PC-9 (cell line): Measurements from ENCODE around the gene CACNG6. TPM values are rescaled to one million over a fixed set of nuclear protein-coding genes. Genes with fewer than 3 reads are reported as not detected.
A peak's percentile ranks its signal among the peaks of the same experiment; 100 is the strongest.

Experiments used
- BruUV-seq: library from RNA; stranded (reverse); fragments of 400-500 nt; replicated peaks from 2 replicates; lab custom pipeline; 2021; lab: Mats Ljungman, UMichigan
- CTCF ChIA-PET: fragments of 300-600 bp; sonication (Branson Sonifier 250); formaldehyde crosslinking; loops from one replicate; lab custom pipeline; 2022; ENCODE audit warnings: antibody characterized with exemption; lab: Charles Lee
- POLR2A ChIA-PET: fragments of 300-600 bp; sonication (Branson Sonifier 250); formaldehyde crosslinking; loops from one replicate; lab custom pipeline; 2022; ENCODE audit warnings: antibody characterized with exemption; ENCODE audit not compliant: unreplicated experiment; lab: Charles Lee
- DNase-seq, 2 experiments: peaks; one replicate each; pipeline versions ENCODE4 v3.0.0 to v3.0.0-alpha.2; 2015 to 2022; ENCODE audit warnings: mixed read lengths in 1 of 2
- H2AFZ ChIP-seq: fragments of 200-600 bp; sonication (generic); 2 replicates; pipeline ENCODE4 v1.8.1; 2017; ENCODE audit warnings: antibody characterized with exemption
- H3F3A ChIP-seq: fragments of 200-600 bp; sonication (generic); 2 replicates; pipeline ENCODE4 v1.8.1; 2017; ENCODE audit warnings: antibody characterized with exemption, mild to moderate bottlenecking, low read depth; ENCODE audit not compliant: insufficient read depth
- H3K27ac ChIP-seq: fragments of 200-600 bp; sonication (generic); 2 replicates; pipeline ENCODE4 v1.6.1; 2016; ENCODE audit warnings: mixed run types
- H3K27me3 ChIP-seq: fragments of 200-600 bp; sonication (generic); 2 replicates; pipeline ENCODE4 v1.6.1; 2016; ENCODE audit warnings: low read depth, mixed run types; ENCODE audit not compliant: insufficient read depth
- H3K36me3 ChIP-seq: fragments of 200-600 bp; sonication (generic); 2 replicates; pipeline ENCODE4 v1.6.1; 2016; ENCODE audit warnings: low read depth, mixed run types
- H3K4me1 ChIP-seq: fragments of 200-600 bp; sonication (generic); replicated peaks from 2 replicates; pipeline ENCODE4 v1.6.1; 2016; ENCODE audit warnings: mixed run types; ENCODE audit not compliant: insufficient read depth
- H3K4me2 ChIP-seq: fragments of 200-600 bp; sonication (generic); 2 replicates; pipeline ENCODE4 v1.6.1; 2017; ENCODE audit warnings: mixed run types
- H3K4me3 ChIP-seq: fragments of 200-600 bp; sonication (generic); 2 replicates; pipeline ENCODE4 v1.6.1; 2016; ENCODE audit warnings: mixed run types
- H3K79me2 ChIP-seq: fragments of 200-600 bp; sonication (generic); 2 replicates; pipeline ENCODE4 v1.6.1; 2017; ENCODE audit warnings: low read depth, mixed run types
- H3K9me2 ChIP-seq: fragments of 200-600 bp; sonication (generic); 2 replicates; pipeline ENCODE4 v1.8.1; 2017; ENCODE audit warnings: mild to moderate bottlenecking; ENCODE audit not compliant: insufficient read depth
- H3K9me3 ChIP-seq: fragments of 200-600 bp; sonication (generic); 2 replicates; pipeline ENCODE4 v1.8.1; 2016; ENCODE audit warnings: low read depth; ENCODE audit not compliant: insufficient read depth
- H4K20me1 ChIP-seq: fragments of 200-600 bp; sonication (generic); 2 replicates; pipeline ENCODE4 v1.8.1; 2017; ENCODE audit not compliant: insufficient read depth
- CTCF ChIP-seq: fragments of 200-600 bp; sonication (generic); conservative IDR thresholded peaks from 2 replicates; pipeline ENCODE4 v1.6.1; 2017; ENCODE audit warnings: mixed run types, antibody characterized with exemption, mild to moderate bottlenecking, moderate library complexity
- EZH2 ChIP-seq: fragments of 200-600 bp; sonication (generic); IDR thresholded peaks from 2 replicates; pipeline ENCODE4 v1.8.0; 2017; ENCODE audit warnings: antibody characterized with exemption, low read depth
- intact Hi-C: fragments of 100-400 bp; cut with micrococcal nuclease; formaldehyde crosslinking; loops from one replicate; pipeline ENCODE4 v1.10.0; 2022; ENCODE audit not compliant: unreplicated experiment
- total RNA-seq: library from RNA; stranded (reverse); gene quantifications from 2 replicates; pipeline ENCODE4 v1.2.3, GENCODE V29; 2021

The CACNG6 gene
- total RNA-seq, 1 experiment from 2014 or later, result 11.5 TPM

GRCh38 chr19:54013866-54014265 lies 22.4 kb downstream of the CACNG6 start:
- no peaks in the 10 kb centered on the region for H3K36me3 ChIP-seq
- no TSS peak for BruUV-seq
- H3K9me3 ChIP-seq, result no peaks in the 10 kb centered on the region
- no peak for DNase-seq
- TF ChIP-seq EZH2 (no peak), CTCF (no peak)
- no peak overlapping the region for H3K27ac ChIP-seq
- H3K79me2 ChIP-seq, result no peaks in the 10 kb centered on the region
- CTCF ChIA-PET, result no interaction called here
- POLR2A ChIA-PET, result no interaction called here
- H3K9me2 ChIP-seq, result no peaks in the 10 kb centered on the region
- no peak overlapping the region for H2AFZ ChIP-seq
- peaks cover 35% of the 10 kb centered on the region for H3K4me1 ChIP-seq
- H4K20me1 ChIP-seq, result no peaks in the 10 kb centered on the region
- no peak overlapping the region for H3K4me3 ChIP-seq
- H3K4me2 ChIP-seq, result no peak overlapping the region
- H3K27me3 ChIP-seq, result no peaks in the 10 kb centered on the region
- H3F3A ChIP-seq, result peaks cover 47% of the 10 kb centered on the region
- intact Hi-C loops, result no loop called here

- Histone ChIP-seq H3K9me2 (no peaks in the 10 kb centered on the region), H3K27me3 (no peaks in the 10 kb centered on the region), H2AFZ (no peak overlapping the region), H3K79me2 (no peaks in the 10 kb centered on the region), H3K36me3 (no peaks in the 10 kb centered on the region), H3K4me1 (peaks cover 34% of the 10 kb centered on the region), H3K4me3 (no peak overlapping the region), H3K4me2 (no peak overlapping the region), H4K20me1 (no peaks in the 10 kb centered on the region), H3K9me3 (no peaks in the 10 kb centered on the region), H3F3A (peaks cover 49% of the 10 kb centered on the region), H3K27ac (no peak overlapping the region)
- no peak for DNase-seq
- POLR2A ChIA-PET, result no interaction called here
- BruUV-seq, result no TSS peak
- TF ChIP-seq CTCF (no peak), EZH2 (no peak)
- CTCF ChIA-PET, result no interaction called here
- intact Hi-C loops, result no loop called here
Measured at GRCh38 chr19:54014920-54015560, 23.6 kb downstream of the CACNG6 start.

- Histone ChIP-seq H3K9me2 (no peaks in the 10 kb centered on the region), H4K20me1 (no peaks in the 10 kb centered on the region), H2AFZ (no peak overlapping the region), H3K9me3 (no peaks in the 10 kb centered on the region), H3K27ac (no peak overlapping the region), H3K79me2 (no peaks in the 10 kb centered on the region), H3F3A (peaks cover 62% of the 10 kb centered on the region), H3K4me2 (no peak overlapping the region), H3K27me3 (no peaks in the 10 kb centered on the region), H3K4me3 (no peak overlapping the region), H3K36me3 (no peaks in the 10 kb centered on the region), H3K4me1 (peaks cover 44% of the 10 kb centered on the region)
- ChIA-PET CTCF (no interaction called here), POLR2A (no interaction called here)
- DNase-seq, result peak in 1 of 2 experiments; percentile 46
- intact Hi-C loops, result no loop called here
- no peak for TF ChIP-seq EZH2
- TF ChIP-seq CTCF, result no peak
- no TSS peak for BruUV-seq
Measured at GRCh38 chr19:54017261-54017660, 25.8 kb downstream of the CACNG6 start.
